ENCODE results near the gene GFRAL.

The GFRAL gene

DNA sequence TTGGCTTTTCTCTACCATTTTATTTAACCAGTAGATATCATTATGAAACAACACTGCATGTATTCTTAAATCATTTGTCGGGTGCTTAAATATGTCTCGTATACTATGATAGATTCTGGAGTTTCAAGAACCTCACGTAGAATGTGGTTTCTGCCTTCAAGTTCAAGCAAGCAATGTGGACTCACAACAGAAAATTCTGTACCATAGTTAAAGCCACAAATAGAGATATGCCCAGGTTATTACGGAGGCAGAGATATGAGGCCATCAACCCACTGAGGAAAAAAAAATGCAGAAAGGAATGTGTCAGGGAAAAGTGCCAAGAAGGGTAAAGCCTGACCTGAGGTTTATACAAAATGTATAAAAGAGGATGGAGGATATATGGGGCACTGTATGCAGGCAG is 109.9 kb downstream of the GFRAL start:
- no peak for DNase-seq

DNA sequence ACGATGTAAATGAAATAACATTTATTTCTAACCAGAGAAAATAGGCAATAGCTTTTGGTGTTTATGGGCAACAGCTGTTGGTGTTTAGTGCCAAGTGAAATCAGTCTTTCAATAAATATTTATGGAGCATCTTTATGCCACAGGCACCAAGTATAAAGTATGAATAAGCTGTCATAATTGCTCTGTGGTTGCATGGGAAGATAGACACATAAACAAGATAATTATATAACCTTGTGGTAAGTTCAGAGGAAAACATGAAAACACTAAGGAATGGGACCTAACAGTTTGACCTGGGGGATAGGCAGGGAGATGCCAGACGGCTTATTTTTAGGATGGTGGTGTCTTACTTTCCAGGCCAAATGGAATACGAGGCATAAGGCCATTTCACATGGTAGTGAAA is 110.9 kb downstream of the GFRAL start:
- no peak for DNase-seq

- no peak for DNase-seq
Observed at GRCh38 chr6:55443238-55444134, 116.2 kb downstream of the GFRAL start.

- DNase-seq, result no peak
Observed at GRCh38 chr6:55445648-55446204, 118.5 kb downstream of the GFRAL start.

- no peak for DNase-seq
Observed at GRCh38 chr6:55447891-55448290, 120.6 kb downstream of the GFRAL start.

DNA sequence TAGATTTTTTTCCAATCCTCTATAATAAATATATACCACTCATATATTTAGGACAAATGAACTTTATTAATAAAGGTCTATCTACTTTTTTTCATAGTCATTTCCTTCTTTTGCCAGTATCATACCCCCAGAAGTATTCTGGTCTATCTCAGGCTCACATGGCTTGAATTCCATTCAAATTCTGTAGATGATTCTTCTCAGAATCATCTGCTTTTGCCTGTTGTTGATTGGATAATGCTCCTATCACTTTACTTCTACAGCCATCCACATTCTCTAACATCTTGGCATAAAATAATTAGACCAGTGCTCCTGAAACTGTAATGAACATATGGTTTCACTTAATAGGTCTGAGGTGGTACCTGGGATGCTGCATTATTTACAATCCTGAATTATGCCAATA is 121.2 kb downstream of the GFRAL start:
- DNase-seq, result no peak

- no peak for DNase-seq
Observed at GRCh38 chr6:55449225-55449624, 122.0 kb downstream of the GFRAL start.

DNA sequence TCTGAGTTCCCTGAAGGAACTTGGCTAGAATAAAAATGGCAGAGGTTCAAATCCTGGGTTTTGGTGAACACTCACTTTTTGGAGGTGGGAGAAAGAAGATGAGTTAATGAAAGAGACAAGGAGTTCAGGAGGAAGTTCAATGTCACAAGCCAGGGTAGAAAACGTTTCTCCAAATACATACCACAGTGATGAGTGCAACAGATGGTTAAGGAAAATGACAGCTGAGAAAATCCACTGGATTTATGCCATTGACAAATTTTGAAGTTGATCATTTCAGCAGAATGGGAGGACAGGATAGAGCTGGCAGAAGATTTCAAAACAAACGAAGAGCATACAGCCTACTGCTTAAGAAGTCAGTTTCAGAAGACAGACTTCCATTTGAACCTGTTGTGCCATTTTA is 122.7 kb downstream of the GFRAL start:
- DNase-seq, result no peak
